Skeletal muscle tissue (tissue), 4 donors: ENCODE data around the gene GLDN. TPM values are rescaled to one million over a fixed set of nuclear protein-coding genes. Genes with fewer than 3 reads are reported as not detected.

Source experiments
- H3K27ac ChIP-seq: one replicate; pipeline ENCODE4 v1.7.0; 2013; ENCODE audit warnings: mild to moderate bottlenecking, low read depth, low read length, inconsistent platforms
- H3K27me3 ChIP-seq, 3 donors: one replicate each; pipeline ENCODE4 v1.7.0; 2013; ENCODE audit warnings: low read length in 3 of 3; ENCODE audit not compliant: control insufficient read depth in 3 of 3, insufficient read depth in 3 of 3
- H3K36me3 ChIP-seq, 3 donors: one replicate each; pipeline ENCODE4 v1.7.0; 2013; ENCODE audit warnings: low read length in 3 of 3; ENCODE audit not compliant: control insufficient read depth in 3 of 3, insufficient read depth in 3 of 3
- H3K4me1 ChIP-seq, 3 donors: one replicate each; pipeline ENCODE4 v1.7.0; 2013; ENCODE audit warnings: low read length in 3 of 3, mild to moderate bottlenecking in 3 of 3; ENCODE audit not compliant: control insufficient read depth in 3 of 3, insufficient read depth in 3 of 3
- H3K4me3 ChIP-seq, 3 donors: one replicate each; pipeline ENCODE4 v1.7.0; 2013; ENCODE audit warnings: low read length in 3 of 3
- H3K9ac ChIP-seq, 3 donors: one replicate each; pipeline ENCODE4 v1.7.0; 2013; ENCODE audit warnings: low read length in 3 of 3, mild to moderate bottlenecking in 3 of 3, moderate library complexity in 2 of 3, low read depth in 1 of 3
- H3K9me3 ChIP-seq, 3 donors: one replicate each; pipeline ENCODE4 v1.7.0; 2013; ENCODE audit warnings: low read length in 3 of 3; ENCODE audit not compliant: control insufficient read depth in 3 of 3
- total RNA-seq: library from RNA; depleted of rRNA; stranded (reverse); fragments of >200 nt; gene quantifications from one replicate; pipeline ENCODE4 v1.2.3, GENCODE V29; 2014
- donor health status: Osteomylitis.

The GLDN gene
- total RNA-seq, result 3.7 TPM

DNA sequence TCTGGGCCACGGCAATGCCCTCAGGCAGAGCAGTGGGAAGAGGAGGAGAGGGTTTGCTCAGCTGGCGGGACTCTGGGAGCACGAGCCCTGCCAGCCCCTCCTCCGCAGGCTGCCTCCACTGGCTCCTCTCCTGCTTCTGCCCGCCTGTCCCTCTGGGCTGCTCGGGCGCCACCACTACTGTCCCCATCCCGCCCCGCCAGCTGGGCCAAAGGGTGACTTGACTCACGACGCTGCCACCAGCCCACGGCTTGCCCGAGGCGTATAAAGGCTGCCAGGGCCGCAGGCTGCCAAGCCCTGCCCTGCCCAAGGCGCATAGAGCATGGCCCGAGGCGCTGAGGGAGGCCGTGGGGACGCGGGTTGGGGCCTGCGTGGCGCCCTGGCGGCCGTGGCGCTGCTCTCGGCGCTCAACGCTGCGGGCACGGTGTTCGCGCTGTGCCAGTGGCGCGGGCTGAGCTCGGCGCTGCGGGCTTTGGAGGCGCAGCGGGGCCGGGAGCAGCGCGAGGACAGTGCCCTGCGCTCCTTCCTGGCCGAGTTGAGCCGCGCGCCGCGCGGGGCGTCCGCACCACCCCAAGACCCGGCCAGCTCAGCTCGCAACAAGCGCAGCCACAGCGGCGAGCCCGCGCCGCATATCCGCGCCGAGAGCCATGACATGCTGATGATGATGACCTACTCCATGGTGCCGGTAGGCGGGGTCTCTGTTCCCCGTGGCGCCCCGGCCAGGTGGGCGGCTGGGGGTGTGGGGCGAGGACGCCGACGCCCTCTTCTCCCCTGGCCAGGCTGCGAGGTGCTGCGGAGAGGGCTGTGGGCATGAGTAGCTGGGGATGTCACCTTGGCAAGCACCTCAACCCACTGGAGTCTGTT is at the start of gene GLDN:
GLDN (plus strand) TSS at position 290 of the 861 bp plus-strand sequence; CDS start at position 320, 30 bp downstream.
- no peaks in the 10 kb centered on the region for H3K36me3 ChIP-seq
- H3K27ac ChIP-seq, result no peak within 1 kb of the TSS
- peak within 1 kb of the TSS; percentile 61 to 68 (median 68) for H3K4me3 ChIP-seq
- peaks cover 11 to 19% (median 13%) of the 10 kb centered on the region in 3 donors for H3K4me1 ChIP-seq
- H3K9ac ChIP-seq, result peak within 1 kb of the TSS in 2 of 3 donors; percentile 14 to 65
- no peaks in the 10 kb centered on the region for H3K9me3 ChIP-seq
- H3K27me3 ChIP-seq, result peaks cover 0 to 5% (median 4%) of the 10 kb centered on the region in 3 donors

DNA sequence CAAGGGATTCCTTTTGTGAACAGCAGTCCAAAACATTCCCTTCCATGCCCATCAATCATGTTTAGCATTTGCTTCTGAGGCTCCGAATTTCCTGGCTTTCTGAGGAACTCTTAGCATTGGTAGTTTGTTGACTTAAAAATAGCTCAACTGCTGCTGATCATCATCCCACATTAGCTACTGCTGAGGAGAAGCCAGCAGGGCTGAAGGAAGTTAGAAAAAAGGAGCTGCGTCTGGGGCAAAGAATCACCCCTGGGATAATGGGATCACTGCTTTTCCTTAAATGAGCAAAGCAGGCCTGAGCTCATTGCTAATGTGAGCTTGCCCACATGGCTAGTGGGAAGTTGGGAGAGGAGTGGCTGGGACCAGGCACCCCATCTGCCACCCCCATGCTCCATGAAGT is 42.8 kb upstream of the GLDN start:
- no peak overlapping the region for H3K9ac ChIP-seq
- H3K9me3 ChIP-seq, result no peaks in the 10 kb centered on the region

DNA sequence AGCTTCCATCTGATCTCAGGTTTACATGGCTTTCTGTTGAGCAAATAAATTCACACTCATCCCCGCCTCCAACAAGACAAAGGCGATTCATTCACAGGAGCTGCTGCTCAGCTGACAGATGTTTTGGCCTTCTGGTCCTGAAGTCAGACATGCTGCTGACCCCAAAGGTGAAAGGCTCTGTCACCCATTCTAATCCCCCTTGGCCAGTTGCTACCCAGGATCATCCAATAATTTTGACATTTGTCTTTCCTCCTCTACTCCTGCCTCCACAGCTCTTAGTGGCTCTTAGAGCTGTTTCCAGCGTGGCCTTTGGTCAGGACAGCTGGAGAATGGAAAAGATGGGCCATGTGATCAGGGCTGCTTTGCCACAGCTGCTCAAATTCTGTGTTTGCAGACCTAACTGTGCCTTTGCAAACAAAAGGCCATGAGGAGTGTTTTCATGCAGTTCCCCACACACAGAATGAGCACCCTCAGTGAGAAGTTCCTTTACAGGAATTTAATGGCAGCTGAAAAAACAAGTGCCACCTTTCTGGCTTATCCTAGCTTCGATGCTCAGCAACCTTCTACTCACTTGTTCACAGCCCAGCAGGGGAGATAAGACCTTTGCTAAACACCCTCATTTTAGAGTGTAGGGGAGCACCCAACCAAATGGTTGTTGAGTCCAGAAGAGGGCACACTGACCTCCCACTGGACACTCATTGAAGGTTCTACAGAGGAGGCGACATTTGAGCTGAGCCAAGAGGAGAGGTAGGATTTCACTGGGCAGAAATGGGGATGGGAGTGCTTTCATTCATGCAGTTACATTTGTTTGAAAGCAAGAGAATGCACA is 42.1 kb upstream of the GLDN start:
- no peaks in the 10 kb centered on the region for H3K36me3 ChIP-seq
- no peak overlapping the region for H3K4me3 ChIP-seq
- H3K27me3 ChIP-seq, result no peaks in the 10 kb centered on the region
- H3K9ac ChIP-seq, result no peak overlapping the region
- peak overlapping the region; percentile 36 for H3K27ac ChIP-seq
- no peaks in the 10 kb centered on the region for H3K9me3 ChIP-seq
- H3K4me1 ChIP-seq, result no peaks in the 10 kb centered on the region

More for the DNA sequence above, 42.8 kb upstream of the GLDN start:
- Histone ChIP-seq H3K4me3 (no peak overlapping the region), H3K36me3 (no peaks in the 10 kb centered on the region), H3K4me1 (no peaks in the 10 kb centered on the region), H3K27me3 (no peaks in the 10 kb centered on the region), H3K27ac (peak overlapping the region; percentile 36)

DNA sequence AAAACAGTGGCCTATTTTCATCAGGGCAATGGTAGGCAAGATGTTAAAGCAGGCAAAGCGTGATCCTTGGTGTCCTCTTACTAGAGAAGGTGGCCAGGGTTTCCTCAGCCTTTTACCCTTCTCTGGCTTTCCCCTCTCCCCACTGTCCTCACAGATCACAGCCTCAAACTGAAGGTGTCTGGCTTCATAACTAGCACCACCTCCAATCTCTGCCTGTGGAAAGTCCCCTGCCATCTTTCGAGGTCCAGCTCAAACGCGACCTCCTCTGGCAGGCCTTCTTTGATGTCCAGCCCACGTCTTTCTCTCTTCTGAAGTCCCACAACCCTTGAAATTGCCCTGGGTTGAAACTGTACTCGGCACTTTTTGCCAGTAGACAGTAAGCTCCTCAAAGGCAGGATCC is 39.0 kb upstream of the GLDN start:
- H3K27ac ChIP-seq, result no peak overlapping the region
- no peaks in the 10 kb centered on the region for H3K36me3 ChIP-seq
- no peaks in the 10 kb centered on the region for H3K9me3 ChIP-seq
- no peak overlapping the region for H3K9ac ChIP-seq
- H3K4me3 ChIP-seq, result no peak overlapping the region
- no peaks in the 10 kb centered on the region for H3K27me3 ChIP-seq
- no peaks in the 10 kb centered on the region for H3K4me1 ChIP-seq

DNA sequence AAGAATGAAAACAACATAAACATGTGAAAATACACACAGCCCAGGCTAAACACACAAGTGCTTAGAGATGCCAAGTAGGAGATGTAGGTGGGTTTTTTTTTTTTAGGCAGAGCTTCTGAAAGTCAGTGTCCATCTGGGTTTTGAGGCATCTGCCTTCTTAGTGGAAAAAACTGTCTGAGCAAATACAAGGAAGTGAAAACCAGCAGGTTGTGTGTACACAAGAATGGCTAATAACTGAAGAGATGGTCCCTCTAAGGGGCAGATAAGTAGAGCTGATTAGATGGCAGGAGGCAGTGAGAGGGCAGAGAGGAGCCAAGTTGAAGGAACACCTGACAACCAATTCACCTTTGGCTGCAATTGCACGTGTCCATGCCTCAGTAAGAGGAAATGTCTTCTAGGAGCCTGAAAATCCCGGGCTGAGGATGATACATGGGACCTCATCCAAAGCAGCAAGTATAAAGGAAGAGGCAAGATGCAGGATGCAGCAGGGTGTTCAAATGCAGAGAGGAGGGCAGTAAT is 37.9 kb upstream of the GLDN start:
- no peak overlapping the region for H3K4me3 ChIP-seq
- H3K27ac ChIP-seq, result no peak overlapping the region
- no peaks in the 10 kb centered on the region for H3K4me1 ChIP-seq
- no peaks in the 10 kb centered on the region for H3K36me3 ChIP-seq
- no peaks in the 10 kb centered on the region for H3K9me3 ChIP-seq
- no peaks in the 10 kb centered on the region for H3K27me3 ChIP-seq
- no peak overlapping the region for H3K9ac ChIP-seq

DNA sequence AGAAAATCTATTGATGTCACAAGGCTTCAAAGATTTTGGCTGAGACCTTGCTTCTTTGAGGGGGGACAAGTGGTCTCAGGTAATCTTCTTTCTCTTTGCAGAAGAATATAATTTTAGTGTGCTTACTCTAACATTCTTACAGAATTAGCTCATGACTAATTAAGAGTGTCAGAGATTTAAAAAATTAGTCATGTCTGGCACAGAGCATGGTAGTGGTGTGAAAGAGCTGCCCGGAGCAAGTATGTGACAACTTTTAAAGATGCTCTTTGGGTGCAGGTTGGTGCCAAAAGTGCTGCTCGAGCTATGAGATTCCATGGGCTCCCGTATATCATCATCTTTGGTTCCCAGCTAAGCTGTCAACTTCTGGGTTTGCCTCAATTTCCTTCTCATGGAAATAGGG is 34.1 kb upstream of the GLDN start:
- Histone ChIP-seq H3K4me1 (peaks cover 0 to 5% (median 0%) of the 10 kb centered on the region in 3 donors), H3K9ac (no peak overlapping the region), H3K27ac (no peak overlapping the region), H3K9me3 (no peaks in the 10 kb centered on the region), H3K36me3 (no peaks in the 10 kb centered on the region), H3K4me3 (no peak overlapping the region), H3K27me3 (no peaks in the 10 kb centered on the region)

DNA sequence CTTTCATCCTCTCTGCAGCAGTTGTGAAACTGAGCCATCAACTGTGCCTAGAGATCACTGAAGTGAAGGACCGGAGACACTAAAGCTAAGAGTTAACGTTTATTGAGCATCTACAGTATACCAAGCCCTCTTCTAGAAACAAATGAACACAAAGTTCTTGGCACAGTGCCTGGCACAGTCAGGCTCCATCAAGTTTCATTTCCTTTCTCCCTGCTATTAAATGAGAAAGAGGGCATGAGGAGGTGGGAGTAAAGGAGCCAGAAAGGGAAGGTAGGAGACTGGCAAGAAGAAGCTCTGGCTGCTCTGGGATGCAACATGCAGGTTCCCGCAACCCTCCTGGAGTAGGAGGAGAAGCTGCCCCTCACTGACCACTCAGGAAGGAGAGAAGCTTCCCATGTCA is 33.6 kb upstream of the GLDN start:
- H3K9me3 ChIP-seq, result peaks cover 0 to under 1% (median 0%) of the 10 kb centered on the region in 3 donors
- no peak overlapping the region for H3K4me3 ChIP-seq
- H3K4me1 ChIP-seq, result peaks cover 0 to 5% (median 0%) of the 10 kb centered on the region in 3 donors
- no peak overlapping the region for H3K27ac ChIP-seq
- no peak overlapping the region for H3K9ac ChIP-seq
- no peaks in the 10 kb centered on the region for H3K27me3 ChIP-seq
- H3K36me3 ChIP-seq, result no peaks in the 10 kb centered on the region

DNA sequence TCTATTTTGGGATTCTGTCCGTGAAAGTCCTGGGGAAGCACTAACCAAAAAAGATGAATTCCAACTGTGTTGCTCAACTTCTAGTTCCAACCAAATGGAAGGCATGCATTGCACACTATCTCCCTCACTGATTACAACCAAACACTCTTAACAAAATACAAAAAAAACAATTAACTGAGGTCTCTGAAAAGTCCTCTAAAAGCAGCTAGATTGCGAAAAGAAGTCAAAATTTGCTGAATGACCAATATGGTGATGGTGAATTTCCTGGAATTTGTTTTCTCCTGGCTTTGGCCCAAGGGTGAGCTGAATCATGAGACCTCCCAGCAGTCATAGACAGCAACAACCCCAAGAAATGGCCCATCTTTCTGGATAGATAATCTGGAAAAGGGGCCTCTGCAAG is 31.4 kb upstream of the GLDN start:
- peak overlapping the region; percentile 54 for H3K27ac ChIP-seq
- peaks cover 0 to 5% (median 0%) of the 10 kb centered on the region in 3 donors for H3K4me1 ChIP-seq
- H3K27me3 ChIP-seq, result no peaks in the 10 kb centered on the region
- no peak overlapping the region for H3K9ac ChIP-seq
- H3K9me3 ChIP-seq, result peaks cover 0 to 2% (median 0%) of the 10 kb centered on the region in 3 donors
- no peak overlapping the region for H3K4me3 ChIP-seq
- H3K36me3 ChIP-seq, result no peaks in the 10 kb centered on the region

DNA sequence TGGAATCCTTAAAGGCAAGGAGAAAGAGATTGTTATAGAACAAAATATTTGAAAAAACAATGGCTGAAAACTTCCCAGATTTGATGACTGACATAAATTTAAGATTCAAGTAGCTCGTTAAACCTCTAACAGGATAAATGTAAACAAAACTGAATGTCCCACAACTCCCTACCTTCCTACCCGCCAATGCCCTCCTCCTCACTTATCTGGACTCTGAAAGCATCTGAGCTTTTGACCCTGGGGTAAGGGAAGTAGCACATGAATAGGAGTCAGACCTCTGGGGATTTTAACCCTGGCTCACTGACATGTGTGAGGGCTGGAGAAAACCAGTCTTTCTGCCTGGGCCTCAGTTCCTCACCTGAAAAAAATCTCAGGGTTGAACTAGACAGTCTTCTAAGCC is 29.9 kb upstream of the GLDN start:
- Histone ChIP-seq H3K4me1 (peaks cover 0 to 5% (median 0%) of the 10 kb centered on the region in 3 donors), H3K9me3 (peaks cover 0 to 2% (median 0%) of the 10 kb centered on the region in 3 donors), H3K9ac (no peak overlapping the region), H3K27ac (peak overlapping the region; percentile 54), H3K36me3 (no peaks in the 10 kb centered on the region), H3K27me3 (no peaks in the 10 kb centered on the region), H3K4me3 (no peak overlapping the region)
